Activated B cell treated with CpG ODN at 0.5 μM for 24 hours (primary cell): ENCODE results near the gene NUBP1. TPM values are rescaled to one million over a fixed set of nuclear protein-coding genes. Genes with fewer than 3 reads are reported as not detected.
"Not testable (repeated sequence)": the region's sequence is repeated elsewhere in the genome, so short reads cannot be mapped to it uniquely, and the experiment has no call there.

Experiments
- ATAC-seq: fragments of 200-7000 bp; cut with Tn5 transposase; one replicate; pipeline ENCODE4 v1.10.0; 2021; ENCODE audit warnings: low read depth, mild to moderate bottlenecking, moderate library complexity
- CTCF ChIA-PET: fragments of 350-600 bp; sonication (Branson Sonifier 250); formaldehyde crosslinking; loops from one replicate; lab custom pipeline; 2021; ENCODE audit warnings: antibody characterized with exemption; lab: Charles Lee
- POLR2A ChIA-PET: fragments of 350-600 bp; sonication (Branson Sonifier 250); formaldehyde crosslinking; loops from one replicate; lab custom pipeline; 2021; ENCODE audit warnings: antibody characterized with exemption; lab: Charles Lee
- DNase-seq: peaks from one replicate; pipeline ENCODE4 v3.0.0; 2022
- H3K27ac Mint-ChIP-seq: one replicate; pipeline ENCODE4 v1.8.0; 2020; ENCODE audit warnings: mixed read lengths
- H3K27me3 Mint-ChIP-seq: one replicate; pipeline ENCODE4 v1.8.0; 2021; ENCODE audit warnings: mixed read lengths
- H3K36me3 Mint-ChIP-seq: one replicate; pipeline ENCODE4 v1.8.0; 2021; ENCODE audit warnings: low read depth, mixed read lengths
- H3K4me1 Mint-ChIP-seq: one replicate; pipeline ENCODE4 v1.8.0; 2021; ENCODE audit warnings: mixed read lengths
- H3K4me3 Mint-ChIP-seq: one replicate; pipeline ENCODE4 v1.8.0; 2020; ENCODE audit warnings: mild to moderate bottlenecking, mixed read lengths
- H3K9me3 Mint-ChIP-seq: one replicate; pipeline ENCODE4 v1.8.0; 2020; ENCODE audit warnings: mixed read lengths
- intact Hi-C: fragments of 100-400 bp; cut with micrococcal nuclease; formaldehyde crosslinking; loops from one replicate; pipeline ENCODE4 v1.15.1; 2024
- total RNA-seq: library from RNA; stranded (reverse); gene quantifications from 2 replicates; pipeline ENCODE4 v1.2.3, GENCODE V29; 2022
- TF ChIP-seq, protein P1 (sequence below): fragments of 200-600 bp; IDR thresholded peaks from one replicate; pipeline ENCODE4 v1.8.0; 2022; ENCODE audit warnings: antibody characterized with exemption, mild to moderate bottlenecking

NUBP1 gene
- total RNA-seq, 1 donor from 2014 or later: 74.1 TPM

DNA sequence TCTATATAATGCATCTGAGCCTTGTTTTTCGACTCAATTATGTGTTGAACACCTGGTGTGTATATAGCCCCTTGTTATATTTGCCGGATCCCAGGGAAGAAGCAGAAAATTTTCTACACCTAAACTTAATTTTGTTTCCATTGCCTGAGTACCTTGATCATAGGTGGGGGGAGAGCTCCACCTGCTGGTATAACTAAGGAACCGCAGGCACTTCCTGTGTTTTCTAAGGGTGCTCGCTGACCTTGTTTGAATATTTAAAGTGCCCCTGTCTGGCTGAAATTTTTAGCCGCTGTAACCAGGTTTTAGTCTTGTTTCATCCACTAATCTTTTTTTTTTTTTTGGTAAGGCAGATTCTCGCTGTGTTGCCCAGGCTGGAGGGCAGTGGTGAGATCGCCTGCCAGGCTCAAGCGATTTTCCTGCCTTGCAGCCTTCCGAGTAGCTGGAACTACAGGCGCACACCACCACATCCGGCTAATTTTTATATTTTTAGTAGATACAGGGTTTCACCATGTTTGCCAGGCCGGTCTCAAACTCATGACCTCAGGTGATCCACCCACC is 6.5 kb upstream of the NUBP1 start:
- H3K27me3 Mint-ChIP-seq: no peaks in the 10 kb centered on the region
- H3K9me3 Mint-ChIP-seq: peaks cover 3% of the 10 kb centered on the region
- POLR2A ChIA-PET: interaction anchor here (0.6 to 5.1 kb wide), 22 partner anchors 14 to 480 kb away, joined by 3 to 88 read pairs (median 5); partner anchors contain the start of genes CIITA and CLEC16A
- DNase-seq (no peak), ATAC-seq (peak; percentile 65)
- intact Hi-C loops: loop anchor here (1.0 to 5.0 kb wide), 9 partner anchors 140 to 1645 kb away; partner anchors contain the start of genes CIITA and HAPSTR1
- H3K27ac Mint-ChIP-seq: peak overlapping the region; percentile 90
- CTCF ChIA-PET: interaction anchor here (0.6 to 5.1 kb wide), 21 partner anchors 16 to 1817 kb away, joined by 3 to 137 read pairs (median 4); partner anchors contain the start of gene CIITA
- peaks cover 51% of the 10 kb centered on the region for H3K4me1 Mint-ChIP-seq
- peak overlapping the region; percentile 68 for H3K4me3 Mint-ChIP-seq
- H3K36me3 Mint-ChIP-seq: no peaks in the 10 kb centered on the region
- TF ChIP-seq, protein P1, sequence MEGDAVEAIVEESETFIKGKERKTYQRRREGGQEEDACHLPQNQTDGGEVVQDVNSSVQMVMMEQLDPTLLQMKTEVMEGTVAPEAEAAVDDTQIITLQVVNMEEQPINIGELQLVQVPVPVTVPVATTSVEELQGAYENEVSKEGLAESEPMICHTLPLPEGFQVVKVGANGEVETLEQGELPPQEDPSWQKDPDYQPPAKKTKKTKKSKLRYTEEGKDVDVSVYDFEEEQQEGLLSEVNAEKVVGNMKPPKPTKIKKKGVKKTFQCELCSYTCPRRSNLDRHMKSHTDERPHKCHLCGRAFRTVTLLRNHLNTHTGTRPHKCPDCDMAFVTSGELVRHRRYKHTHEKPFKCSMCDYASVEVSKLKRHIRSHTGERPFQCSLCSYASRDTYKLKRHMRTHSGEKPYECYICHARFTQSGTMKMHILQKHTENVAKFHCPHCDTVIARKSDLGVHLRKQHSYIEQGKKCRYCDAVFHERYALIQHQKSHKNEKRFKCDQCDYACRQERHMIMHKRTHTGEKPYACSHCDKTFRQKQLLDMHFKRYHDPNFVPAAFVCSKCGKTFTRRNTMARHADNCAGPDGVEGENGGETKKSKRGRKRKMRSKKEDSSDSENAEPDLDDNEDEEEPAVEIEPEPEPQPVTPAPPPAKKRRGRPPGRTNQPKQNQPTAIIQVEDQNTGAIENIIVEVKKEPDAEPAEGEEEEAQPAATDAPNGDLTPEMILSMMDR: peak; percentile 60

DNA sequence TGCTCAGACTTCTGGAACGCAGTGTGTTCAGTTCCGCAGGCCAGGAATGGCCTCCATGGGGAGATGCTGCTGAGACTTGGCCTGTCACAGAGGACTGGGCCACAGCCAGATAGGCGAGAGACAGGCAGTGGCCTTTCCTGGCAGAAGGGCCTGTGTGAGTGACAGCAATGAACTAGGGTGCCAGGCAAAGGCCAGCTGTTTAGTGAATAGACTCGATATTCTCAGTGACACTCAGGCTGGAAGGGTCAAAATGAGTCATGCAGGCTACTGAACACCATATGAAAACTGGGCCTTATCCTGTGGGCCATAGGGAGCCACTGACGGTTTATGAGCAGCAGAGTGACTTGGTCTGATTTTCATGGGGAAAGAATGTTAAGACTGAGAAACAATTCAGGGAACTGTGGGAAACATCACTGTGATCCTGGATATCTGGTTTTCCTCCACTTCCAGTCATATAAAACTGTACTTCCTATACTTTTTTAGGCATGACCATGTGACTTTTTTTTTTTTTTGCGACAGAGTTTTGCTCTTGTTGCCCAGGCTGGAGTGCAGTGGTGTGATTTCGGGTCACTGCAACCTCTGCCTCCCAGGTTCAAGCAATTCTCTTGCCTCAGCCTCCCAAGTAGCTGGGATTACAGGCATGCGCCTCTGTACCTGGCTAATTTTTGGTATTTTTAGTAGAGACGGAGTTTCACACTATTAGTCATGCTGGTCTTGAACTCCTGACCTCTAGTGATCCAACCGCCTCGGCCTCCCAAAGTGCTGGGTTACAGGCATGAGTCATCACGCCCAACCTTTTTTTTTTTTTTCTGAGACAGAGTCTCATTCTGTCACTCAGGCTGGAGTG is 5.2 kb upstream of the NUBP1 start:
- intact Hi-C loops: loop anchor here (2.0 to 5.0 kb wide), 2 partner anchors 14 to 1646 kb away; partner anchors contain the start of gene HAPSTR1

DNA sequence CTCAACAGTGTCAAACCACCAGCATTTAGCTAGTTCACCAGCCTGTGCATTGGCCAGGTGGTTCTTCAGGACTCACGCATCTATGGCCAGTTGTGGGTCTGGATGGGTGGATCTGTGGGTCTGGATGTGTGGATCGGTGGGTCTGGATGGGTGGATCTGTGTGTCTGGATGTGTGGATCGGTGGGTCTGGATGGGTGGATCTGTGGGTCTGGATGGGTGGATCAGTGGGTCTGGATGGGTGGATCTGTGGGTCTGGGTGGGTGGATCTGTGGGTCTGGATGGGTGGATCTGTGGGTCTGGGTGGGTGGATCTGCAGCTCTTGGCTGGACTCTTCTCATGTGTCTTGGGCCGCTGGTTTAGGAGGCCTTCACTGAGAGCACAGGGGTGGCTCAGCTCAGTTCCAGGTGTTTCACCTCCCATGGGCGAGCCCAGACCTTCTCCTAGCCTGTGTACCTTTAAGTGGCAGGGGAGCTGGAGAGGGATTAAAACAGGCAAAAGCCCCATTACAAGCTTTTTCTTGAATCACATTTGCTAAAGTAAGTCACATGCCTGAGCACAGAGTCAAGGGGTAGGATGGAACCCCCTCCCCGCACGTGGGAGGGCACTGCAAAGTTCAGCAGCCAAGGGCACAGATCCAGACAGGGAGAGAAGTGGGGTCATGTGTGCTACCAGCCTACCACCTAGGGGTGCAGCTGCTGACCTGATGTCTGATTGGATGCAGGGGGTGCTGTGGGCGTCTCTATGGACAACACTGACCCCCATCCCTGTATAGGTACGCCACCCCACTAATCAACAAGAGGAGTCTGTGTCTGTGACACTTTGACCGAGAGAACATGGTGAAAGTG is 3.4 kb upstream of the NUBP1 start:
- POLR2A ChIA-PET: interaction anchor here (0.5 to 5.1 kb wide), 8 partner anchors 138 to 444 kb away, joined by 3 to 88 read pairs (median 3); partner anchors contain the start of genes CIITA and DEXI

More for the DNA sequence above, 5.2 kb upstream of the NUBP1 start:
- Mint-ChIP-seq H3K36me3 (no peaks in the 10 kb centered on the region), H3K27me3 (no peaks in the 10 kb centered on the region), H3K4me1 (peaks cover 62% of the 10 kb centered on the region), H3K27ac (peak overlapping the region; percentile 90), H3K9me3 (no peaks in the 10 kb centered on the region), H3K4me3 (peak overlapping the region; percentile 39)
- CTCF ChIA-PET: interaction anchor here (1.0 to 5.1 kb wide), 13 partner anchors 15 to 483 kb away, joined by 3 to 137 read pairs (median 4); partner anchors contain the start of gene CIITA
- DNase-seq (no peak), ATAC-seq (peak; percentile 48)
- POLR2A ChIA-PET: interaction anchor here (0.7 to 5.1 kb wide), 24 partner anchors 13 to 227 kb away, joined by 3 to 88 read pairs (median 5); partner anchors contain the start of genes CIITA, CLEC16A and DEXI
- TF ChIP-seq, protein P1: no peak

DNA sequence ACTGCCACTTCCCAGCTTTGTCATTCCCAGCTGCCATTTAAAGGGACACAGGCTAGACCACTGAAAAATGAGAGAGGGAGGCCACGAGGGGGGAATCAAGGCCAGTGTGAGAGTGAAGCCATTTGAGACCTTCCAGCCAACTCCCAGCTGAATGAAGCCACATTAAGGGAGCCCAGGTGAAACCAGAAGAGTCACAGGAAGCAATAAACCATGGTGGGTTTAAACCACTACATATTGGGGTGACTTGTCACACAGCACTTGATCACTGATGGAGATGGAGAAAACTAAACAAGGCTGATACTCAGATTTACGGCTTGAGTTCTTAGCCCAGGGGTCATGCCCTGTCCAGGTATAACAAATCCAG is 2.8 kb upstream of the NUBP1 start:
- H3K4me3 Mint-ChIP-seq: no peak overlapping the region
- ATAC-seq: no peak
- H3K27ac Mint-ChIP-seq: peak overlapping the region; percentile 47
- H3K9me3 Mint-ChIP-seq: no peaks in the 10 kb centered on the region
- H3K27me3 Mint-ChIP-seq: no peaks in the 10 kb centered on the region
- TF ChIP-seq, protein P1: no peak
- H3K4me1 Mint-ChIP-seq: peaks cover 80% of the 10 kb centered on the region
- H3K36me3 Mint-ChIP-seq: peaks cover 14% of the 10 kb centered on the region
- intact Hi-C loops: loop anchor here (5.0 to 10.0 kb wide), 2 partner anchors 66 to 356 kb away; partner anchors contain the start of gene ATF7IP2
- ChIA-PET POLR2A (interaction anchor here (0.5 to 5.1 kb wide), 3 partner anchors 137 to 445 kb away, joined by 3 to 88 read pairs (median 8); partner anchors contain the start of genes CIITA and DEXI), CTCF (interaction anchor here (1.0 kb wide), 1 partner anchor 187 kb away, joined by 3 read pairs; no protein-coding TSS in a partner anchor)
- DNase-seq: no peak

More for the DNA sequence above, 3.4 kb upstream of the NUBP1 start:
- Mint-ChIP-seq H3K4me1 (peaks cover 74% of the 10 kb centered on the region), H3K4me3 (no peak overlapping the region), H3K36me3 (peaks cover 9% of the 10 kb centered on the region), H3K9me3 (no peaks in the 10 kb centered on the region), H3K27ac (peak overlapping the region; percentile 47), H3K27me3 (no peaks in the 10 kb centered on the region)
- ATAC-seq: no peak
- CTCF ChIA-PET: interaction anchor here (1.0 to 1.2 kb wide), 2 partner anchors 187 to 225 kb away, joined by 3 to 5 read pairs; no protein-coding TSS in a partner anchor
- TF ChIP-seq, protein P1: no peak
- DNase-seq: no peak
- intact Hi-C loops: loop anchor here (2.0 to 10.0 kb wide), 4 partner anchors 13 to 1648 kb away; partner anchors contain the start of genes ATF7IP2 and HAPSTR1

DNA sequence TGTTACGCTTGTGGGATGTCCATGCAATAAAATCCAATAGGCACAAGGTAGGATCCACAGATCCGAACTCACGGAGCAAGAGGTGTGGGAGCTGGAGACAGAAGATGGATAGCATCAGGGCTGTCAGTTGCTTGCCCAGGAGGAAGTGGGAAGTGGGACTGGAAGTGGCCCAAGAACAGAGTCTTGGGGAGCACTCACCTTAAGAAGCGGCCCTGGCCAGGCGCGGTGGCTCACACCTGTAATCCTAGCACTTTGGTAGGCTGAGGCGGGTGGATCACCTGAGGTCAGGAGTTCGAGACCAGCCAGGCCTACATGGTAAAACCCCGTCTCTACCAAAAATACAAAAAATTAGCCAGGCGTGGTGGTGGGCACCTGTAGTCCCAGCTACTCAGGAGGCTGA is 2.4 kb upstream of the NUBP1 start:
- H3K36me3 Mint-ChIP-seq: peaks cover 18% of the 10 kb centered on the region
- peaks cover 83% of the 10 kb centered on the region for H3K4me1 Mint-ChIP-seq
- CTCF ChIA-PET, ATAC-seq, DNase-seq, H3K4me3 Mint-ChIP-seq, H3K9me3 Mint-ChIP-seq, H3K27me3 Mint-ChIP-seq: not testable (repeated sequence)
- H3K27ac Mint-ChIP-seq: peak overlapping the region; percentile 47
- POLR2A ChIA-PET: interaction anchor here (5.1 kb wide), 1 partner anchor 137 kb away, joined by 88 read pairs; the partner anchor contains the start of gene CIITA
- intact Hi-C loops: loop anchor here (5.0 to 10.0 kb wide), 2 partner anchors 66 to 356 kb away; partner anchors contain the start of gene ATF7IP2
